SK-N-SH (cell line): Measurements from ENCODE around the gene OR52E6. TPM values are rescaled to one million over a fixed set of nuclear protein-coding genes. Genes with fewer than 3 reads are reported as not detected.

ENCODE experiments used
- CTCF ChIA-PET: fragments of 300-600, 350-600 bp; formaldehyde crosslinking; extraction: SDS; loops from one replicate; lab custom pipeline; 2021; lab: Yijun Ruan, JAX
- POLR2A ChIA-PET: fragments of 350-600 bp; sonication (Branson Sonifier 250); formaldehyde crosslinking; extraction: SDS; loops from one replicate; lab custom pipeline; 2020; ENCODE audit warnings: antibody characterized with exemption, inconsistent platforms; lab: Yijun Ruan, JAX
- DNase-seq: peaks from one replicate; pipeline ENCODE4 v3.0.0; 2012
- H2AFZ ChIP-seq: fragments of 200-600 bp; sonication (generic); 2 replicates; pipeline ENCODE4 v1.8.1; 2016; ENCODE audit warnings: antibody characterized with exemption, mild to moderate bottlenecking, low read depth
- H3F3A ChIP-seq: fragments of 200-600 bp; sonication (generic); replicated peaks from 2 replicates; pipeline ENCODE3; 2016; ENCODE audit warnings: antibody characterized with exemption, mild to moderate bottlenecking; ENCODE audit not compliant: insufficient read depth
- H3K27ac ChIP-seq, 2 experiments: fragments of 200-500 bp in 1 of 2; fragments of 200-600 bp in 1 of 2; sonication (Bioruptor generic) in 1 of 2; sonication (generic), shearing (Covaris generic) in 1 of 2; 2 replicates each; pipeline versions ENCODE4 v1.5.1 to v1.6.1; 2014 to 2016; ENCODE audit warnings: low read depth in 2 of 2, inconsistent platforms in 1 of 2, low read length in 1 of 2, mild to moderate bottlenecking in 1 of 2, mixed read lengths in 1 of 2
- H3K27me3 ChIP-seq: fragments of 200-600 bp; sonication (generic), shearing (Covaris generic); 2 replicates; pipeline ENCODE4 v1.6.1; 2016; ENCODE audit warnings: mixed run types; ENCODE audit not compliant: insufficient read depth
- H3K36me3 ChIP-seq, 2 experiments: fragments of 200-500 bp in 1 of 2; fragments of 200-600 bp in 1 of 2; sonication (Bioruptor generic) in 1 of 2; sonication (generic) in 1 of 2; replicated peaks in 1 of 2; 2 replicates each; pipeline versions ENCODE3 to v1.5.1; 2014 to 2016; ENCODE audit warnings: low read length in 1 of 2, mild to moderate bottlenecking in 1 of 2; ENCODE audit not compliant: insufficient read depth in 2 of 2, control insufficient read depth in 1 of 2
- H3K4me1 ChIP-seq, 2 experiments: fragments of 200-500 bp in 1 of 2; fragments of 200-600 bp in 1 of 2; sonication (Bioruptor generic) in 1 of 2; sonication (generic), shearing (Covaris generic) in 1 of 2; 2 replicates each; pipeline versions ENCODE4 v1.5.1 to v1.6.1; 2014 to 2016; ENCODE audit warnings: low read depth in 1 of 2, low read length in 1 of 2, mixed run types in 1 of 2; ENCODE audit not compliant: insufficient read depth in 2 of 2, control insufficient read depth in 1 of 2
- H3K4me2 ChIP-seq: fragments of 200-600 bp; sonication (generic), shearing (Covaris generic); 2 replicates; pipeline ENCODE4 v1.6.1; 2017; ENCODE audit warnings: mixed run types
- H3K4me3 ChIP-seq, 2 experiments: fragments of 200-500 bp in 1 of 2; fragments of 200-600 bp in 1 of 2; sonication (Bioruptor generic) in 1 of 2; sonication (generic), shearing (Covaris generic) in 1 of 2; 2 replicates each; pipeline versions ENCODE4 v1.5.1 to v1.8.1; 2014 to 2016; ENCODE audit warnings: low read depth in 2 of 2, inconsistent platforms in 1 of 2, low read length in 1 of 2, mild to moderate bottlenecking in 1 of 2, mixed read lengths in 1 of 2, moderate library complexity in 1 of 2
- H3K79me2 ChIP-seq: fragments of 200-600 bp; sonication (generic); 2 replicates; pipeline ENCODE4 v1.8.1; 2017; ENCODE audit warnings: mild to moderate bottlenecking; ENCODE audit not compliant: insufficient read depth
- H3K9ac ChIP-seq: fragments of 200-600 bp; sonication (generic); 2 replicates; pipeline ENCODE4 v1.6.1; 2017; ENCODE audit warnings: mixed run types
- H3K9me2 ChIP-seq: fragments of 200-600 bp; sonication (generic); 2 replicates; pipeline ENCODE4 v1.6.1; 2017; ENCODE audit warnings: mixed run types
- H3K9me3 ChIP-seq: fragments of 200-600 bp; sonication (generic); 2 replicates; pipeline ENCODE4 v1.6.1; 2017; ENCODE audit warnings: mixed run types, mild to moderate bottlenecking, moderate library complexity
- H4K20me1 ChIP-seq: fragments of 200-600 bp; sonication (generic); 2 replicates; pipeline ENCODE4 v1.6.1; 2017; ENCODE audit warnings: mild to moderate bottlenecking, mixed run types; ENCODE audit not compliant: insufficient read depth
- CHD2 ChIP-seq: fragments of 150-350 bp; IDR thresholded peaks from 2 replicates; pipeline ENCODE4 v1.6.1; 2018; ENCODE audit warnings: low read length; ENCODE audit not compliant: partially characterized antibody
- CTCF ChIP-seq: fragments of 200-600 bp; sonication (generic); IDR thresholded peaks from 2 replicates; pipeline ENCODE4 v1.6.1; 2017; ENCODE audit warnings: antibody characterized with exemption, mild to moderate bottlenecking, moderate library complexity
- ELF1 ChIP-seq: IDR thresholded peaks from 2 replicates; pipeline ENCODE4 v1.4.0; 2012
- EP300 ChIP-seq, 2 experiments: IDR thresholded peaks; 2 replicates each; pipeline versions ENCODE4 v1.4.0 to v1.6.1; 2012; ENCODE audit warnings: borderline replicate concordance in 1 of 2, low read depth in 1 of 2, low read length in 1 of 2
- EZH2phosphoT487 ChIP-seq: fragments of 200-600 bp; sonication (generic); IDR thresholded peaks from 2 replicates; pipeline ENCODE4 v1.6.1; 2017; ENCODE audit warnings: low read depth, mixed run types, mild to moderate bottlenecking, antibody characterized with exemption, moderate library complexity, borderline replicate concordance
- FOSL2 ChIP-seq: IDR thresholded peaks from 2 replicates; pipeline ENCODE4 v1.4.0; 2012; ENCODE audit warnings: low read depth, mild to moderate bottlenecking, moderate library complexity, borderline replicate concordance
- GABPA ChIP-seq: IDR thresholded peaks from 2 replicates; pipeline ENCODE4 v1.4.0; 2012; ENCODE audit warnings: low read depth, mild to moderate bottlenecking
- GATA2 ChIP-seq: sonication (generic); formaldehyde crosslinking; IDR thresholded peaks from 2 replicates; pipeline ENCODE4 v1.5.0; 2020; ENCODE audit warnings: mild to moderate bottlenecking, missing genetic modification reagents
- MAX ChIP-seq: IDR thresholded peaks from 2 replicates; pipeline ENCODE4 v1.4.0; 2012; ENCODE audit warnings: low read depth
- MEF2A ChIP-seq: IDR thresholded peaks from 2 replicates; pipeline ENCODE4 v1.4.0; 2012; ENCODE audit warnings: low read depth, borderline replicate concordance
- NFIC ChIP-seq: IDR thresholded peaks from 2 replicates; pipeline ENCODE4 v1.4.0; 2012; ENCODE audit warnings: borderline replicate concordance
- NRF1 ChIP-seq: IDR thresholded peaks from 2 replicates; pipeline ENCODE4 v1.6.1; 2012; ENCODE audit warnings: low read depth, mild to moderate bottlenecking, low read length
- PBX3 ChIP-seq: IDR thresholded peaks from 2 replicates; pipeline ENCODE4; 2012
- RCOR1 ChIP-seq: fragments of 150-350 bp; IDR thresholded peaks from 2 replicates; pipeline ENCODE4 v1.6.1; 2017; ENCODE audit warnings: antibody characterized with exemption, low read length
- RFX5 ChIP-seq: IDR thresholded peaks from 2 replicates; pipeline ENCODE4 v1.6.1; 2012; ENCODE audit warnings: mild to moderate bottlenecking, improper control_type of control experiment, low read length
- RXRA ChIP-seq: IDR thresholded peaks from 2 replicates; pipeline ENCODE4 v1.4.0; 2012; ENCODE audit warnings: low read depth, mild to moderate bottlenecking, borderline replicate concordance
- TAF1 ChIP-seq: IDR thresholded peaks from 2 replicates; pipeline ENCODE4 v1.6.1; 2012; ENCODE audit warnings: low read depth, mild to moderate bottlenecking, low read length, moderate library complexity, borderline replicate concordance
- TEAD4 ChIP-seq: IDR thresholded peaks from 2 replicates; pipeline ENCODE4 v1.4.0; 2012; ENCODE audit warnings: mild to moderate bottlenecking, borderline replicate concordance; ENCODE audit not compliant: insufficient read depth
- USF2 ChIP-seq: fragments of 150-350 bp; IDR thresholded peaks from 2 replicates; pipeline ENCODE4 v1.6.1; 2017; ENCODE audit warnings: antibody characterized with exemption, low read length, low read depth, borderline replicate concordance
- ZBTB33 ChIP-seq: IDR thresholded peaks from 2 replicates; pipeline ENCODE4 v1.4.0; 2012; ENCODE audit warnings: low read depth, borderline replicate concordance
- WGBS: methylation state at CpG from one replicate; pipeline ENCODE4 v1.1.6; 2017; ENCODE audit warnings: low lambda C conversion rate; 5-methylcytosine and 5-hydroxymethylcytosine counted together
- polyA plus RNA-seq, 3 experiments: library from polyadenylated mRNA; depleted of rRNA; stranded (reverse); fragments of >200 nt; gene quantifications; 2 replicates each; pipeline ENCODE4 v1.2.3, GENCODE V29; 2012

Gene OR52E6
- polyA plus RNA-seq, 1 of the 3 experiments (the other 2 are of a cell fraction) = not detected

GRCh38 chr11:5887661-5888060 is 46.0 kb upstream of the OR52E6 start:
- Histone ChIP-seq H3K27ac (no peak overlapping the region), H3K79me2 (no peaks in the 10 kb centered on the region), H3K9me2 (no peaks in the 10 kb centered on the region), H3K4me1 (no peaks in the 10 kb centered on the region), H3F3A (no peaks in the 10 kb centered on the region), H2AFZ (no peak overlapping the region), H3K9ac (no peak overlapping the region), H3K36me3 (no peaks in the 10 kb centered on the region), H4K20me1 (no peaks in the 10 kb centered on the region), H3K9me3 (no peaks in the 10 kb centered on the region), H3K4me3 (no peak overlapping the region), H3K27me3 (no peaks in the 10 kb centered on the region), H3K4me2 (no peak overlapping the region)
- no peak for DNase-seq
- TF ChIP-seq TAF1 (no peak), FOSL2 (no peak), ELF1 (no peak), GABPA (no peak), PBX3 (no peak), RFX5 (no peak), TEAD4 (no peak), EP300 (IDR thresholded peaks at IDR 0.05; ENCODE audit: borderline replicate concordance in 1 of 2, low read depth in 1 of 2, low read length in 1 of 2) (no peak), RCOR1 (no peak), CTCF (no peak), NFIC (no peak), MAX (no peak), CHD2 (no peak), GATA2 (CRISPR knock-in tag) (no peak), USF2 (no peak)
- WGBS = 4% methylated on average over 1 of the region's 1 CpG
- ChIA-PET POLR2A (no interaction called here), CTCF (interaction anchor here (1.4 kb wide), 1 partner anchor 466 kb away, joined by 4 read pairs; no protein-coding TSS in a partner anchor)

GRCh38 chr11:5887172-5887571 is 45.5 kb upstream of the OR52E6 start:
- no peaks in the 10 kb centered on the region for H3K4me1 ChIP-seq
- no peaks in the 10 kb centered on the region for H3K79me2 ChIP-seq
- no peak overlapping the region for H3K9ac ChIP-seq
- no peaks in the 10 kb centered on the region for H3K9me3 ChIP-seq
- no peaks in the 10 kb centered on the region for H3K27me3 ChIP-seq
- H3K4me3 ChIP-seq = no peak overlapping the region
- H3F3A ChIP-seq = no peaks in the 10 kb centered on the region
- no peaks in the 10 kb centered on the region for H3K36me3 ChIP-seq
- no peaks in the 10 kb centered on the region for H3K9me2 ChIP-seq
- no peak overlapping the region for H3K27ac ChIP-seq
- DNase-seq = no peak
- H3K4me2 ChIP-seq = no peak overlapping the region
- H4K20me1 ChIP-seq = no peaks in the 10 kb centered on the region
- no peak overlapping the region for H2AFZ ChIP-seq
- WGBS = 0% methylated on average over 3 of the region's 3 CpGs
- ChIA-PET POLR2A (no interaction called here), CTCF (no interaction called here)
- no peak for TF ChIP-seq RCOR1
- no peak for TF ChIP-seq GABPA
- no peak for TF ChIP-seq EZH2phosphoT487
- no peak for TF ChIP-seq MEF2A
- no peak for TF ChIP-seq GATA2 (CRISPR knock-in tag)
- no peak for TF ChIP-seq FOSL2
- no peak for TF ChIP-seq NRF1
- no peak for TF ChIP-seq TAF1
- no peak for TF ChIP-seq RXRA
- no peak for TF ChIP-seq ZBTB33
- TF ChIP-seq USF2 = no peak
- no peak for TF ChIP-seq MAX
